DND-41 (cell line): ENCODE measurements around the gene GAS7.

Source experiments
- ATAC-seq: fragments of 200-7000 bp; cut with Tn5 transposase; 3 replicates; pipeline ENCODE4 v1.9.1; 2021; ENCODE audit warnings: low read depth; ENCODE audit not compliant: insufficient read depth
- DNase-seq: peaks from one replicate; pipeline ENCODE4 v3.0.0-alpha.2; 2020
- H2AFZ ChIP-seq: 2 replicates; pipeline ENCODE4 v1.6.0; 2012; ENCODE audit warnings: low read depth, low read length
- H3K27ac ChIP-seq: 2 replicates; pipeline ENCODE4 v1.5.1; 2012; ENCODE audit warnings: low read length, inconsistent platforms
- H3K27me3 ChIP-seq: fragments of 200-600 bp; sonication (generic); 2 replicates; pipeline ENCODE4 v1.6.0; 2012; ENCODE audit warnings: low read length, mild to moderate bottlenecking, inconsistent platforms; ENCODE audit not compliant: insufficient read depth, poor library complexity
- H3K36me3 ChIP-seq: 2 replicates; pipeline ENCODE4 v1.5.1; 2012; ENCODE audit warnings: low read length, inconsistent platforms; ENCODE audit not compliant: insufficient read depth
- H3K4me1 ChIP-seq: 2 replicates; pipeline ENCODE4 v1.5.1; 2012; ENCODE audit warnings: mild to moderate bottlenecking, low read length; ENCODE audit not compliant: insufficient read depth
- H3K4me2 ChIP-seq: 2 replicates; pipeline ENCODE4 v1.6.0; 2012; ENCODE audit warnings: mild to moderate bottlenecking, moderate library complexity, low read length, inconsistent platforms; ENCODE audit not compliant: insufficient read depth
- H3K4me3 ChIP-seq, 2 experiments: fragments of 200-600 bp in 1 of 2; shearing (Covaris generic) in 1 of 2; 2 replicates each; pipeline ENCODE4 v1.5.1; 2012 to 2016; ENCODE audit warnings: inconsistent platforms in 2 of 2, low read length in 2 of 2, mild to moderate bottlenecking in 2 of 2, low read depth in 1 of 2, moderate library complexity in 1 of 2
- H3K79me2 ChIP-seq: 2 replicates; pipeline ENCODE4 v1.6.0; 2012; ENCODE audit warnings: low read length, inconsistent platforms; ENCODE audit not compliant: insufficient read depth
- H3K9ac ChIP-seq: 2 replicates; pipeline ENCODE4 v1.6.0; 2012; ENCODE audit warnings: low read depth, mild to moderate bottlenecking, inconsistent platforms, low read length, moderate library complexity
- H3K9me3 ChIP-seq: 2 replicates; pipeline ENCODE4 v1.5.1; 2012; ENCODE audit warnings: low read length, moderate library complexity, mild to moderate bottlenecking, inconsistent platforms; ENCODE audit not compliant: insufficient read depth, severe bottlenecking
- H4K20me1 ChIP-seq: 2 replicates; pipeline ENCODE4 v1.6.0; 2012; ENCODE audit warnings: low read length; ENCODE audit not compliant: insufficient read depth
- EZH2 ChIP-seq: IDR thresholded peaks from 3 replicates; pipeline ENCODE4 v1.6.1; 2012; ENCODE audit warnings: borderline replicate concordance, low read depth, mild to moderate bottlenecking, moderate library complexity, low read length, inconsistent platforms; ENCODE audit not compliant: severe bottlenecking
- TF ChIP-seq, protein P1 (sequence below): IDR thresholded peaks from 2 replicates; pipeline ENCODE4 v1.5.1; 2012; ENCODE audit warnings: borderline replicate concordance, low read length, moderate library complexity, mild to moderate bottlenecking; ENCODE audit not compliant: poor library complexity, severe bottlenecking; ENCODE audit errors: extremely low read depth

The GAS7 gene

DNA sequence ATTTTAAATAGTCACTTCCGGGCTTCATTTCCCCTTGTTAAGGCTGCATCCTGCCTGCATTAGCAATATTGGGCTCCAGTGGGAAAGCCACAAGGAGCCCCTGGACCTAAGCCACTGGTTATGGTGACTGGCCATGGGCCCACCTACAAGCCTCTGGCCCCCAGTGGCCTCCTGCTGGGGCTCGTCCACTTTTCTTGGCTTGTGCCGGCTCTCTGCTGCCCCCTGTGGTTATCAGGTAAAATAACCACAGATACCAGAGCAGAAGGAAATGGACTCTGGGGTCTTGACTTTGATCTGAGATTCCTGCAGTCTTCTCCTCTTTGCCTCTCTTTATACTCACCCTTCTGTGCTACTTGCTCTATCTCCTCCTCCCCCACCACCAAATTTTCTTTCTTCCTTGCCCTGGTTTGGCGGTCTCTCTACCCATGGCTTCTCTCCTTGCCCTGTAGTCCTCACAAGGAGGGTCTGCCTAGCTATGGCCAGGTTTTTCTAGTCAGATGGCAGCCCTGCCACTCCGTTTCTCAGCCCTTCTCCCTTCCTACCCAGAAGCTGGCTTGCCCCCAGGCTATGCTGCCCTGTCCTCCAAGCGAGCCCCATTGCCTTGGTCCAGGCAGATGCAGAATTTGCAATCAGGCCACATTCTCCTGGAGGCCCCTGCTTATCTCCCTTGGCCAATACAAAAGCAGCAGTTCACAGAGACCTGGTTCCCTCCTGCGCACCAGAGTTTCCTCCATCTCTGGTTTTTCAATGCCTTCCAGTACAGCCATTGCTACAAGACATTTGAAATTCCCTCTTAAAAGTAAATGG lies 210.4 kb downstream of the GAS7 start:
- H2AFZ ChIP-seq = no peak overlapping the region
- 0 out of 2 replicates have a peak, but pooled peaks cover 2% of the 10 kb centered on the region for H3K4me1 ChIP-seq

DNA sequence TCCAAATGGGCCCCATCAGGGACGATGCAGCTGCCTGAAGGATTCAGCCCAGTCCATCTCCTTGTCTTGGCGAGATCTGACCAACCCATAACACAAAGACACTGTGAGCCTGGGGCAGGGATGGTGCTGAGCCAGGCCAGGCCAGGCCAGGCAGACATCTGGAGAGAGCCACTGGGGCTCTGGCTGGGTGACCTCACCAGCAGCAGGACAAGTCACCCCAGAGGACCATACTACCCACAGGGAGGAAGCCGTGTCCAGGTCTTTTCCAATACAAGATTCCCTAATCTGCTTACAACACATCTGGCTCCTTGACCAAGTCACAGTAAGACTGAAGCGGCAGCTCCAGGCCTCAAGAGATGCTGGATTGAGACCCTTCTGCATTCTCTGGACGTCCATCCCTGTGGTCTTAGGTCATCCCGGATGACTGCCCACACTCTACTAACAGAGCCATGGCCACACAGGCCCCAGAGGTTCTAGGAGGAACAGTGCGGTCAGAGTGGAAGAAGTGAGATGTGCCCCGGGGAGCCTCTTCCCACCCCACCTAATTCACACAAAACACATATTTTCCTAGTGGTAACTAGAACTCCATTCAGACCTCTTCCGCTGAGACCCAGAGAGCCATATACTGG lies 211.5 kb downstream of the GAS7 start:
- Histone ChIP-seq H3K27ac (no peak overlapping the region), H3K4me2 (no peak overlapping the region), H3K9me3 (no peaks in the 10 kb centered on the region), H2AFZ (no peak overlapping the region), H3K4me1 (0 out of 2 replicates have a peak, but pooled peaks cover 2% of the 10 kb centered on the region), H4K20me1 (no peaks in the 10 kb centered on the region; the same call in 1 of the 2 replicates), H3K4me3 (no peak overlapping the region), H3K36me3 (no peaks in the 10 kb centered on the region), H3K79me2 (no peaks in the 10 kb centered on the region), H3K9ac (no peak overlapping the region), H3K27me3 (no peaks in the 10 kb centered on the region)
- ATAC-seq (no peak), DNase-seq (no peak)
- TF ChIP-seq, protein P1, sequence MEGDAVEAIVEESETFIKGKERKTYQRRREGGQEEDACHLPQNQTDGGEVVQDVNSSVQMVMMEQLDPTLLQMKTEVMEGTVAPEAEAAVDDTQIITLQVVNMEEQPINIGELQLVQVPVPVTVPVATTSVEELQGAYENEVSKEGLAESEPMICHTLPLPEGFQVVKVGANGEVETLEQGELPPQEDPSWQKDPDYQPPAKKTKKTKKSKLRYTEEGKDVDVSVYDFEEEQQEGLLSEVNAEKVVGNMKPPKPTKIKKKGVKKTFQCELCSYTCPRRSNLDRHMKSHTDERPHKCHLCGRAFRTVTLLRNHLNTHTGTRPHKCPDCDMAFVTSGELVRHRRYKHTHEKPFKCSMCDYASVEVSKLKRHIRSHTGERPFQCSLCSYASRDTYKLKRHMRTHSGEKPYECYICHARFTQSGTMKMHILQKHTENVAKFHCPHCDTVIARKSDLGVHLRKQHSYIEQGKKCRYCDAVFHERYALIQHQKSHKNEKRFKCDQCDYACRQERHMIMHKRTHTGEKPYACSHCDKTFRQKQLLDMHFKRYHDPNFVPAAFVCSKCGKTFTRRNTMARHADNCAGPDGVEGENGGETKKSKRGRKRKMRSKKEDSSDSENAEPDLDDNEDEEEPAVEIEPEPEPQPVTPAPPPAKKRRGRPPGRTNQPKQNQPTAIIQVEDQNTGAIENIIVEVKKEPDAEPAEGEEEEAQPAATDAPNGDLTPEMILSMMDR = no peak
- TF ChIP-seq EZH2 = no peak

More for the DNA sequence above, 210.4 kb downstream of the GAS7 start:
- TF ChIP-seq, protein P1 = peak; percentile 78
- TF ChIP-seq EZH2 = no peak
- Histone ChIP-seq H3K79me2 (no peaks in the 10 kb centered on the region), H3K9ac (no peak overlapping the region), H3K36me3 (no peaks in the 10 kb centered on the region), H3K9me3 (no peaks in the 10 kb centered on the region), H3K4me2 (no peak overlapping the region), H3K27me3 (no peaks in the 10 kb centered on the region), H3K4me3 (no peak overlapping the region), H3K27ac (no peak overlapping the region), H4K20me1 (no peaks in the 10 kb centered on the region; the same call in 1 of the 2 replicates)
- DNase-seq (peak; percentile 39), ATAC-seq (peak; percentile 70)

DNA sequence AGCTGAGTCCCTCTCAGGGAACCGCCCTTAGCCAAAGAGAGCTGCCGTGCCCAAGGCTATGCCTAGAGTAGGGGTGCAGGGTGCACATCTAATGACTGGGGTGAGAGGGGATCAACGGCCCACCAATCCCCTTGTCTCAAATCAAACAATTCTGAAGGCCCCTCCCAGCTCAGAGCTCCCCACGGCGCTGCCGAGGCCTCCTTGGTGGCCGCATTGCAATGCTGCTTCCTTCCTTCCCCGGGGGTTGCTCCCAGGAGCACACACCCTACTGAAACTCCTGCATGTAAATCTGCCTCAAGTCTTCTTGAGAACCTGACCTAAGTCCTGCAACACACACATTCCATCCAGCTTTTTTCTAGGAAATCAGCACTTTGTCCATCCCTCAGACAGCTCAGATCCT lies 212.8 kb downstream of the GAS7 start:
- H3K36me3 ChIP-seq = no peaks in the 10 kb centered on the region
- no peak overlapping the region for H3K27ac ChIP-seq
- no peak overlapping the region for H2AFZ ChIP-seq
- no peak overlapping the region for H3K4me3 ChIP-seq
- H3K27me3 ChIP-seq = no peaks in the 10 kb centered on the region
- no peaks in the 10 kb centered on the region for H3K79me2 ChIP-seq
- no peaks in the 10 kb centered on the region for H4K20me1 ChIP-seq
- no peak for ATAC-seq
- DNase-seq = no peak
- H3K4me2 ChIP-seq = no peak overlapping the region
- TF ChIP-seq EZH2 = no peak
- TF ChIP-seq, protein P1 = no peak
- no peak overlapping the region for H3K9ac ChIP-seq
- H3K9me3 ChIP-seq = no peaks in the 10 kb centered on the region
- 0 out of 2 replicates have a peak, but pooled peaks cover 2% of the 10 kb centered on the region for H3K4me1 ChIP-seq
